ENCODE results near the gene MYH9. TPM values are rescaled to one million over a fixed set of nuclear protein-coding genes. Genes with fewer than 3 reads are reported as not detected.

Gene MYH9
- total RNA-seq, 1 experiment from 2014 or later, result 258 TPM

- Histone ChIP-seq H3K36me3 (ENCODE audit: control insufficient read depth in 1 of 2, insufficient read depth in 2 of 2, low read length in 2 of 2) (peaks cover 57 to 71% of the 10 kb centered on the region in 2 experiments), H3K4me3 (replicated peaks in 1 of 2; ENCODE audit: low read depth in 1 of 2, low read length in 2 of 2) (no peak overlapping the region), H3K9me2 (ENCODE audit: insufficient read depth) (no peaks in the 10 kb centered on the region), H4K20me1 (ENCODE audit: insufficient read depth) (no peaks in the 10 kb centered on the region), H3K4me1 (ENCODE audit: control insufficient read depth in 1 of 2, insufficient read depth in 2 of 2, low read length in 2 of 2) (no peaks in the 10 kb centered on the region), H3K79me2 (ENCODE audit: insufficient read depth, low read length) (peaks cover 30% of the 10 kb centered on the region; the same call in 1 of the 2 replicates), H3K27me3 (ENCODE audit: insufficient read depth, low read length) (no peaks in the 10 kb centered on the region), H3K4me2 (ENCODE audit: low read length) (no peak overlapping the region), H2AFZ (ENCODE audit: low read depth, low read length, poor library complexity, severe bottlenecking) (no peak overlapping the region), H3K27ac (ENCODE audit: low read depth, low read length) (no peak overlapping the region), H3K9me3 (ENCODE audit: control insufficient read depth in 1 of 2, insufficient read depth in 1 of 2, low read depth in 1 of 2, low read length in 2 of 2) (no peaks in the 10 kb centered on the region), H3K9ac (ENCODE audit: low read length) (no peak overlapping the region)
- BruUV-seq (replicated peaks), result no TSS peak
- RAD21 ChIA-PET (ENCODE audit: low non-redundant PET in 1 of 2, low total read pairs in 2 of 2, uncharacterized antibody in 2 of 2, unreplicated experiment in 2 of 2), result no interaction called here
- DNase-seq (ENCODE audit: low read depth, low spot score), result no peak
- TF ChIP-seq, protein P1, sequence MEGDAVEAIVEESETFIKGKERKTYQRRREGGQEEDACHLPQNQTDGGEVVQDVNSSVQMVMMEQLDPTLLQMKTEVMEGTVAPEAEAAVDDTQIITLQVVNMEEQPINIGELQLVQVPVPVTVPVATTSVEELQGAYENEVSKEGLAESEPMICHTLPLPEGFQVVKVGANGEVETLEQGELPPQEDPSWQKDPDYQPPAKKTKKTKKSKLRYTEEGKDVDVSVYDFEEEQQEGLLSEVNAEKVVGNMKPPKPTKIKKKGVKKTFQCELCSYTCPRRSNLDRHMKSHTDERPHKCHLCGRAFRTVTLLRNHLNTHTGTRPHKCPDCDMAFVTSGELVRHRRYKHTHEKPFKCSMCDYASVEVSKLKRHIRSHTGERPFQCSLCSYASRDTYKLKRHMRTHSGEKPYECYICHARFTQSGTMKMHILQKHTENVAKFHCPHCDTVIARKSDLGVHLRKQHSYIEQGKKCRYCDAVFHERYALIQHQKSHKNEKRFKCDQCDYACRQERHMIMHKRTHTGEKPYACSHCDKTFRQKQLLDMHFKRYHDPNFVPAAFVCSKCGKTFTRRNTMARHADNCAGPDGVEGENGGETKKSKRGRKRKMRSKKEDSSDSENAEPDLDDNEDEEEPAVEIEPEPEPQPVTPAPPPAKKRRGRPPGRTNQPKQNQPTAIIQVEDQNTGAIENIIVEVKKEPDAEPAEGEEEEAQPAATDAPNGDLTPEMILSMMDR (IDR thresholded peaks at IDR 0.05 in 2 of 3, conservative IDR thresholded peaks at IDR 0.05 in 1 of 3; ENCODE audit: borderline replicate concordance in 1 of 3, insufficient read depth in 1 of 3, low read depth in 2 of 3, low read length in 2 of 3), result no peak
- TF ChIP-seq, protein P2, sequence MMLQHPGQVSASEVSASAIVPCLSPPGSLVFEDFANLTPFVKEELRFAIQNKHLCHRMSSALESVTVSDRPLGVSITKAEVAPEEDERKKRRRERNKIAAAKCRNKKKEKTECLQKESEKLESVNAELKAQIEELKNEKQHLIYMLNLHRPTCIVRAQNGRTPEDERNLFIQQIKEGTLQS (IDR thresholded peaks at IDR 0.05), result no peak
- no peak for TF ChIP-seq RAD21 (IDR thresholded peaks at IDR 0.05; ENCODE audit: low read depth)
- TF ChIP-seq TCF7L2 (IDR thresholded peaks at IDR 0.05; ENCODE audit: borderline replicate concordance, extremely low read depth, insufficient read depth, insufficient read length), result no peak
- TF ChIP-seq ZNF274 (IDR thresholded peaks at IDR 0.05; ENCODE audit: low read depth, low read length), result no peak
- no peak for TF ChIP-seq EZH2phosphoT487 (IDR thresholded peaks at IDR 0.05; ENCODE audit: borderline replicate concordance)
- TF ChIP-seq JUND (IDR thresholded peaks at IDR 0.05), result no peak
- no peak for TF ChIP-seq SRF (IDR thresholded peaks at IDR 0.05; ENCODE audit: low read depth)
- TF ChIP-seq SP1 (IDR thresholded peaks at IDR 0.05; ENCODE audit: low read depth), result no peak
- no peak for TF ChIP-seq FOSL1 (IDR thresholded peaks at IDR 0.05; ENCODE audit: low read depth)
- POLR2A ChIA-PET, result no interaction called here
- CTCF ChIA-PET, result no interaction called here
- ATAC-seq, result no peak
- intact Hi-C loops (cut with micrococcal nuclease), result no loop called here
Measured at GRCh38 chr22:36318442-36318841, 69.3 kb downstream of the MYH9 start.

Data from HCT116 (cell line).